DND-41 (cell line): ENCODE results near the gene TXNDC11.

Experiments used
- CTCF ChIP-seq: IDR thresholded peaks from 2 replicates; pipeline ENCODE4 v1.5.1; 2012; ENCODE audit warnings: borderline replicate concordance, low read length, moderate library complexity, mild to moderate bottlenecking; ENCODE audit not compliant: poor library complexity, severe bottlenecking; ENCODE audit errors: extremely low read depth
- EZH2 ChIP-seq: IDR thresholded peaks from 3 replicates; pipeline ENCODE4 v1.6.1; 2012; ENCODE audit warnings: borderline replicate concordance, low read depth, mild to moderate bottlenecking, moderate library complexity, low read length, inconsistent platforms; ENCODE audit not compliant: severe bottlenecking

DNA sequence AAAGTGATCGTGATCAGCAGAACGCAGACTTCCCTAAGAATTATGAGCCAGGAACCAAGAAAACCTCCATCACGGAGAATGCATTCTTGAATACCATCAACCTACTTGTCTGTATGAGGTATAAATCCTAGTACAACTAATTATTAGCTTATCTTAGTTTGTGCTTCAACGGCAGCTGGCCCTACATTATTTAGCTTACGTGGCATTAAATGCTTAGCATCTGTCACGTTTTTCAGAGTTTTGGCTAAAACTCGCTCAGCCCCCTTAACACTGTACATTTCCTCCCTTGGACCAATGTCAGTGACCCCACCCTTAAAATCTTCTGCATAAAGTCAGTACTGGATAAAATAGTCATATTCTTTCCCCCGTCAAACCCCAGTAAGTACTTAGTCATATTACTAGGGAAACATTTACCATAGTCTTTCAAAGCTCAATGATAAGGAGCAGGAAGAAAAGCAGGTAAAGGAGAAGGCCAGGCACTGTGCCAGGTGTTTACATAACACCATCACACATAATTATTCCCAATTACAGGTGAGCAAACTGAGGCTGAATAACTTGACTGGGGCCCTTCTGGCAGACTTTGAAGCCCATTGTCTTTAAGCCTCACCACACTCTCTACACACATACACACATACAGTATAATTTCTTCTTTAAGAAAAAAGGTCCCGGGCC is 16.6 kb upstream of the TXNDC11 start:
- TF ChIP-seq EZH2 (no peak), CTCF (no peak)
